Renal cortex interstitium (tissue), 11 donors: Measurements from ENCODE around the gene CNOT10. TPM values are rescaled to one million over a fixed set of nuclear protein-coding genes. Genes with fewer than 3 reads are reported as not detected.
"Not testable (repeated sequence)": the region's sequence is repeated elsewhere in the genome, so short reads cannot be mapped to it uniquely, and the experiment has no call there.

Source experiments
- DNase-seq, 11 donors: peaks; one replicate each; pipeline ENCODE4 v3.0.0-alpha.2; 2013; ENCODE audit warnings: low read depth in 9 of 11, low spot score in 4 of 11; ENCODE audit errors: extremely low read depth in 1 of 11
- polyA plus RNA-seq, 3 donors: library from polyadenylated mRNA; unstranded; fragments of 120-200 nt; gene quantifications; one replicate each; pipeline ENCODE4 v1.2.1, GENCODE V29; 2013; ENCODE audit not compliant: insufficient read length in 3 of 3

CNOT10 gene
- polyA plus RNA-seq, 3 donors: 44.9 to 56.1 (median 54.9) TPM

- DNase-seq: not testable (repeated sequence)
These were observed 111.5 kb downstream of the CNOT10 start for GRCh38 chr3:32796384-32796950.

GRCh38 chr3:32797776-32798175 lies 112.8 kb downstream of the CNOT10 start:
- no peak for DNase-seq

GRCh38 chr3:32801440-32801839 lies 116.5 kb downstream of the CNOT10 start:
- not testable (repeated sequence) for DNase-seq

- DNase-seq: peak in 2 of 11 donors; percentile 68 to 72
These were observed 128.2 kb downstream of the CNOT10 start for GRCh38 chr3:32813180-32813579.

GRCh38 chr3:32814361-32814760 lies 129.4 kb downstream of the CNOT10 start:
- no peak for DNase-seq

GRCh38 chr3:32815841-32816438 lies 131.0 kb downstream of the CNOT10 start:
- no peak for DNase-seq

- DNase-seq: no peak
These were observed 131.7 kb downstream of the CNOT10 start for GRCh38 chr3:32816439-32817256.

GRCh38 chr3:32817257-32817557 lies 132.2 kb downstream of the CNOT10 start:
- no peak for DNase-seq

GRCh38 chr3:32817558-32818228 lies 132.7 kb downstream of the CNOT10 start, which contains the start of gene TRIM71:
Gene TRIM71, plus strand, starts transcription at chr3:32817997. Its CDS starts 84 bp downstream, at chr3:32818081.
- DNase-seq: no peak

- DNase-seq: no peak
These were observed 133.4 kb downstream of the CNOT10 start for GRCh38 chr3:32818229-32818969.

GRCh38 chr3:32818970-32819511 lies 134.1 kb downstream of the CNOT10 start:
- DNase-seq: no peak

GRCh38 chr3:32819551-32820348 lies 134.8 kb downstream of the CNOT10 start:
- no peak for DNase-seq

- no peak for DNase-seq
These were observed 135.4 kb downstream of the CNOT10 start for GRCh38 chr3:32820430-32820829.

- DNase-seq: no peak
These were observed 136.1 kb downstream of the CNOT10 start for GRCh38 chr3:32820971-32821685.

GRCh38 chr3:32821686-32822296 lies 136.8 kb downstream of the CNOT10 start:
- DNase-seq: no peak

- no peak for DNase-seq
These were observed 137.9 kb downstream of the CNOT10 start for GRCh38 chr3:32822609-32823498.
